Right renal cortex interstitium (tissue), 3 donors: ENCODE data around the gene XKRX. TPM values are rescaled to one million over a fixed set of nuclear protein-coding genes. Genes with fewer than 3 reads are reported as not detected.

ENCODE experiments used
- DNase-seq, 3 donors: peaks; one replicate each; pipeline ENCODE4 v3.0.0-alpha.2; 2013; ENCODE audit warnings: low read depth in 3 of 3, low spot score in 2 of 3
- polyA plus RNA-seq, 3 donors: library from polyadenylated mRNA; unstranded; fragments of 120-200 nt; gene quantifications; one replicate each; pipeline ENCODE4 v1.2.1, GENCODE V29; 2013; ENCODE audit not compliant: insufficient read length in 3 of 3

The XKRX gene
- polyA plus RNA-seq, 3 donors, result 0.23 to 0.35 (median 0.28) TPM

DNA sequence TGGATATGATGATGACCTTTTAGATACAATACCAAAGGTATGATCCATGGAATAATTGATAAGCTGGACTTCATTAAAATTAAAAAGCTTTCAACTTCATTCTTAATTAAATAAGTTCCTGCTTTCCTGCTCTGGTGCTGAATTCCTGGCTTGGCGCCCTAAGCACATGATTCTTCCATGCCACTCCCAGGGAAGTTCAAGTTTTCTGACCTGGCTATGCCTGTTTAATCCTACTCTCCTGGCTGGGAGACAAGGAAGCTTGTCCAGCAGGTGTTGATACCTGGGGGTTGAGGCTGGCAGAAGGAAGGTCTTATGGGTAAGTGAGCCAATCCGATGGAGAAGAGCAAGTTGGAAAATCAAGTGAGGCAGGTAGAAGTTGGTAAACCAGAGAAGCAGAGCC, 24.3 kb downstream of the XKRX start:
- DNase-seq, result no peak

DNA sequence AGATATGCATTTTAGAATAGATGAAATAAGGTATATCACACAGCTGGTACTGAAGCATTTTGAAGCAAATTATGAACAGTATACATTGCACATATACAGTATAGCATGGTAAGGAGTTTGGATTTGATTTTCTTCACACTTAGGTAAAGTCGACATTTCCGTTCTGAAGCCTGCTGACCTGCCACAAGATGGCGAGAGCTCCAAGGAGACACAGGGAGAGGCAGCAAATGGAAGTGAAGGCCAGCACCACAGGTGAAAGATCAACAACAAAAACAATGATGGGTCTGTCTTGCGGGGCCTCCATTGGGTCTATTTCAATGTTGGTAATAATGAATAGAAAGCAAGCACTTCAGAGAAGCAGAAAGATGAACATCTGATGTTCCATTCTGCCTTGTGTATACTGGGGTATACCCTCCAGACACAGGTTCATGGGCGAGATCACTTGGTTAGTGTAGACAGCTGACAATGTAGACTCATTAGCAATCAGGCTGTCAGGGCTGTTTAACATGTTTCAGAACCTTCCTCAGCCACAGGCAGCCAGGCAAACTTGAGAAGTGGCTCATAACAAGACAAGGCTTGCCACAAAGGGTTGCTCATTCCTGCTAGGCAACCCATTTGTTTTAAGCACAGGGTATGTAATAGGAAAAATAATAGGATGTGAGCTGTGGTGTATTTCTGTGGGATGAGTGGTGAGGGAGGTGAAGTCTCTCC, 33.2 kb downstream of the XKRX start:
- DNase-seq, result no peak

DNA sequence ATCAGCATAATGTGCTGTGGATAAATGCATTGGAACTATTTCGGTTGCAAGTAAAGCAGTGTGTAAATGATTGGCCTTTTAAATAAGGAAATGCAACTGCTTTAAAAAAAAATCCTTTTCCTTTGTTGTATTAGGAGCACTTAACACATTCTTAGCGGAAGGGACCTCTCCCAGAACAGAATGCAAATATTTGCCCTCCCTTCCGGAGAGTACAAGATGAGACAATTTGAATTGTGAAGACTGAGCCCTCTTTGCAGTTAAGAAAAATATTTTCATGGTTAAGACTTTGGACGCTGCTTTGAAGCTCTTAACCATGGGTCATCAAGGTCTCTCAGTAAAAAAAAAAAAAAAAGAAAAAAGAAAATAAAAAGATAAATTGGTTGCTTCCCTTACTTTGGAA, 45.1 kb downstream of the XKRX start:
- DNase-seq, result no peak

DNA sequence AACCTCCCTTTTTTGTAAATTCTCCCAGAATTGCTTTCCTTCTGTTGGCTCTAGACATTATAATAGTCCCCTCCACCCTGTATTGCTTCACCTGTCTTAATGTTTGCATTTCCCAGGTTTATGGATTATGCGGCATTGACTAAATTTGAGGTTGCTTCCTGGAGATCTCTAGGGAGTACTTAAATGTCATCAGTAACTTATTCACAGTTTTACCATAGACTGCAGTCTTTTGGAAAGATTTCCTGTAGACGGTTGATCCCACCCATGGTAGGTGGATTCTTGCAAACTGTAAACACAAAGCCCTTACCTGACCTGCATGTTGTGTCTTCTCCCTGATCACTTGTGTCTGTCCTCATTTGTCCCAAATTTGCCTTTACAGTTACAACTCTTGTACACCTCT, 48.3 kb downstream of the XKRX start:
- no peak for DNase-seq

DNA sequence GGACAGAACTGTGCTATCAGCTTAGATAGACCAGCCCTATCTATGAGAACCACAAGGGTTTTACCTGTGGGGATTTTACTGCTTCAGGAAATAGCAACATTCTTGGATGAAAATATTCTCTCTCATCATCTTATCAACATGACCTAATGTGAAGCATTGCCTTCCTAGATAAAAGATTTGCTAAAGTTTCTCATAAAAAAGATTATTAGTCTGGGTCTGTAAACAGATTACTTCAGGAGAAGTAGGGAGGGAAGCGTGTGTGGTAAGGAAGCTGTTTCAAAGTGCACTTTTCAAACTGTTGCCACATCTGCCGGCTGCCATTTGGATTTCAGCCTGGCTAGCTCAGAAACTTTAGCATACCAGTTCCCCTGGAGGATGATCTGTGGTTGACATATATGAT, 54.4 kb downstream of the XKRX start, which contains the start of gene NOX1:
Gene NOX1 (minus strand): TSS at position 35 of the 400 bp plus-strand sequence. CDS start 220 bp downstream, outside the sequence.
- no peak for DNase-seq

DNA sequence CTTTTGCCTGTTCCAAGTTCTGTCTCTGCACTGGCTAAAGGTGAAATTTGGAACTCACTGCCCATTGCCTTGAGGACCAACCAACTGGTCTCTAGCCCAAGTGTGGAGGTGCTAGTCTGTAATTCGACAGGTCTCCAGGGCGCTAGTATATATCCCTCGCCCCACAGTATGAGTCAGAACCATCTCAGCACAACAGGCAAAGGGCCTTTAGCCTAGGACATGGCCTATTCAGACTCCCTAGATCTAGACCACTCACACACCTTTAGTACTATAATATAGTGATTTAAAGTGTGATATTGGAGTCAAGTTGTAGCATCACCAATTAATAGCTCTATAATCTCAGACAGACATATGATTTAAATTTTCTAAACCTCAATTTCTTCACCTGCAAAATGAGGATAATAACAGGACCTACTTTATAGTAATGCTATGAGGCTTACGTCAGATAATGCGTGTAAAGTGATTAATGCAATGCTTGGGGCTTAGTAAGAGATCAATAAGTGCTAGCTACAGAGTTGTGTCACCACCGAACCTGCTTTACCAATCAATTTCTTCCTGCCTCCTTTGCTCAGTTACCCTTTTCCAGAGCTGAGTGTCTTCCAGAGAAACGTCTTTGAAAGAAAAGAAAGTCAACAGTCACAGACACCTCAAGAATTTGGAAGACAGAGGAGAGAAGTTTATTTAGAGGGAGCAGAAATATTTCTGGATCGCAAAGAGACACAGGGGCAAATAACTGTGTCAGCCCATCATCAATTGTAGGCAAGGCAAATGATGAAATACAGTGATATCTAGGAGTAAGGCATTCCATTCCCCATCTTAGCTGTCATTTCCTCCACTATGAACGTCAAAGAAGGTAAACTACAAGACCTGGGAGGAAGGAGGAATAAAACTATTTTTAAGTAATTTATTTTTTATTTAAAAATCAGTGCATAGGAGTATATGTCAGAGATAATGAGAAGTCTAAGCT, 56.8 kb downstream of the XKRX start:
- no peak for DNase-seq

DNA sequence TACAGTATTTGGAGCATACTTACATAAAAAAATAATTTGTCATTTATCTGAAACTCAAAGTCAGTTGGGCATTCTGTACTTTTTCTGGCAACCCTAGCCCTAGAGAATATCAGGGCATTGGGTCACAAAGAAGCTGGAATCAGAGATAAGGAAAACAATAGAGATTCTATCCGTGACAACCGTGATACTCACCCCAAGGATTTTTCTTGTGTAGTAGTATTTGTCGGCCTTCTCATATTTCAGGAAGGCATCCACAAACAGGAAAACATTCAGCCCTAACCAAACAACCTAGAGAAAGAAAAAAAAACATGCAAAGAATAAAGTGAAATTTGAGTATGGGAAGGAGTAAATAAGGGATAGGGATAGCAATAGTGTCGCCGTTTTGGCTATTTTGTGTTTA, 58.2 kb downstream of the XKRX start:
- DNase-seq, result no peak

DNA sequence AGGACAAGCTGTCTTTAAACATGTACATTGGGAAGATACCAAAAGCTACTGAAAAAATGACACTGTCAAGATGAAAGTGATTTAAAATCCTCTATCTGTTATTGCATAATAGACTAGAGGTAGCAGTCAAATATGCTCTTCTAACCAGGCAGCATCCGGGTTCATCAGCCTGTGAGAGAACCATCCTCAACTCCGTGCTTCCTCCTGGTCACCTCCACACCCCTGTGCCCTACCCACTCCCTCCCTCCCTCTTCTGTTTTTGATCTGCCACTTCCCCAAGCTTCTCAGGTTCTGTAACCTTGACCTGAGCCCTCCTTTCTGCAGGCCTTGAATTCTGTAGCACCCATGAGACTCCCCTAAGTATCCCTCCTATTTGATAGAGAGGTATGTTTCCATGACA, 60.4 kb downstream of the XKRX start:
- no peak for DNase-seq

DNA sequence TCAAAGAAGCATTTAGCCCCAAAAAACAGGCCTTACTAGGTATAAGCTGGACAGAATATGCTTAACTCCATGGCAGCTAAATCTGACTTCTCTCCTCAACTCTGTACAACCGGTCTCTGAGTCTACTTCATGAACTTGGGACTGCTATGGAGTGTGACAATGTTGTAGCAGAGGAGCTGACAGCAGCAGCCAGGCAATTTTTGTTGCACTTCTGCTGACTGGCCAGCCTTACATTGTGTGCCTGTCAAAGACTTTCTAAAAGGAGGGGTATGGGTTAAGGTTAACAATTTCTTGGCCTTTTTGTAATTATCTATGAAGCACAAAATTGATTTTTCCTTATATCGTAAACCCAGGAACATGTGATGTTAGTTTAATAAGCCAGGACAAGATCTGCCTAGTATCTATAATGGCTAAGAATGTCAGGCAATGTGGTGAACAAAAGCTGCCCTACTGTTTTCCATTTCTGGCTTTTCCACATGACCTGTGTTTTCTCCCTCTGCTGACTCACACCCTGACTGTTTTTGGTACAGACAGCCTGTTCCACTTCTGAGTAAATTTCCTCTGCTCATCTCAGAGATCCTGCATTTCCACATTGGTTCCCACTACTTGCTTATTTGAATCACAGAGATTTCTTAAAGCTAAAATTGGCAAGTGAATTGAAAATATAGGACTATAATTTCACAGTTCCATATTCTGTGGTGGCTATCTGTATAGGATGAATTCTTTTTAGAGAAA, 63.9 kb downstream of the XKRX start:
- DNase-seq, result no peak

Other genes starting within 250 kb of the XKRX start
- 10 to 100 TPM; 21.8 to 27.9 (median 24.9) TPM for gene SYTL4, start 196.8 kb downstream of the XKRX start, polyA plus RNA-seq
- 10 to 100 TPM; 24.4 to 26.0 (median 24.6) TPM for gene CSTF2, start 108.5 kb downstream of the XKRX start, polyA plus RNA-seq
- gene NOX1, start 54.6 kb downstream of the XKRX start, polyA plus RNA-seq, result under 1 TPM; 0.33 to 0.97 (median 0.74) TPM
- under 1 TPM in 2 of 3 donors, not detected in 1; 0.10 to 0.18 TPM for gene ARL13A, start 40.8 kb upstream of the XKRX start, polyA plus RNA-seq
- 10 to 100 TPM; 11.2 to 14.1 (median 11.4) TPM for gene TRMT2B, start 123.2 kb upstream of the XKRX start, polyA plus RNA-seq
- gene TMEM35A, start 150.0 kb upstream of the XKRX start, polyA plus RNA-seq, result 10 to 100 TPM in 1 of 3 donors, 1 to 10 TPM in 2; 7.9 to 10.6 (median 9.1) TPM
- gene CENPI, start 169.3 kb upstream of the XKRX start, polyA plus RNA-seq, result 1 to 10 TPM; 7.7 to 9.9 (median 8.9) TPM